Neural cell (in vitro differentiated cells): ENCODE data around the gene GRB7. TPM values are rescaled to one million over a fixed set of nuclear protein-coding genes. Genes with fewer than 3 reads are reported as not detected.

Experiments
- H2AFZ ChIP-seq: fragments of 200-600, 300-800 bp; sonication (generic), shearing (Covaris generic); 2 replicates; pipeline ENCODE4 v1.6.0; 2014; ENCODE audit warnings: low read depth, mild to moderate bottlenecking, antibody characterized with exemption, low read length, moderate library complexity
- H3F3A ChIP-seq: fragments of 200-600 bp; shearing (Covaris generic); 2 replicates; pipeline ENCODE4 v1.6.1; 2016; ENCODE audit warnings: mild to moderate bottlenecking, moderate library complexity, mixed read lengths, antibody characterized with exemption, low read length; ENCODE audit not compliant: insufficient read depth, poor library complexity, severe bottlenecking
- H3K27ac ChIP-seq: fragments of 200-600, 300-800 bp; sonication (generic), shearing (Covaris generic); 2 replicates; pipeline ENCODE4 v1.5.1; 2014; ENCODE audit warnings: mild to moderate bottlenecking, low read length, moderate library complexity
- H3K27me3 ChIP-seq: fragments of 300-800, 200-600 bp; sonication (generic), shearing (Covaris generic); 2 replicates; pipeline ENCODE4 v1.6.0; 2014; ENCODE audit warnings: mild to moderate bottlenecking, low read depth, low read length, moderate library complexity; ENCODE audit not compliant: insufficient read depth
- H3K36me3 ChIP-seq: fragments of 300-800, 200-600 bp; sonication (generic), shearing (Covaris generic); 2 replicates; pipeline ENCODE4 v1.5.1; 2014; ENCODE audit warnings: mild to moderate bottlenecking, antibody characterized with exemption, low read length, moderate library complexity; ENCODE audit not compliant: insufficient read depth
- H3K4me2 ChIP-seq: fragments of 300-800, 200-600 bp; sonication (generic), shearing (Covaris generic); 2 replicates; pipeline ENCODE4 v1.6.0; 2014; ENCODE audit warnings: mild to moderate bottlenecking, low read length
- H3K4me3 ChIP-seq: fragments of 300-800, 200-600 bp; sonication (generic), shearing (Covaris generic); 2 replicates; pipeline ENCODE4 v1.5.1; 2014; ENCODE audit warnings: mild to moderate bottlenecking, low read length, moderate library complexity
- H3K79me2 ChIP-seq: fragments of 200-600 bp; shearing (Covaris generic); replicated peaks from 2 replicates; pipeline ENCODE4 v1.6.0; 2014; ENCODE audit warnings: mild to moderate bottlenecking, low read length, moderate library complexity; ENCODE audit not compliant: insufficient read depth
- H3K9ac ChIP-seq: fragments of 300-800, 200-600 bp; sonication (generic), shearing (Covaris generic); 2 replicates; pipeline ENCODE4 v1.6.1; 2016; ENCODE audit warnings: mild to moderate bottlenecking, low read length, mixed read lengths
- H3K9me2 ChIP-seq: fragments of 200-600 bp; shearing (Covaris generic); 2 replicates; pipeline ENCODE4 v1.6.1; 2016; ENCODE audit warnings: mild to moderate bottlenecking, low read length, mixed read lengths; ENCODE audit not compliant: insufficient read depth
- H3K9me3 ChIP-seq: fragments of 200-600, 300-800 bp; sonication (generic), shearing (Covaris generic); 2 replicates; pipeline ENCODE4 v1.6.1; 2016; ENCODE audit warnings: mild to moderate bottlenecking, mixed run types, low read length, moderate library complexity, mixed read lengths
- H4K20me1 ChIP-seq: fragments of 200-600 bp; shearing (Covaris generic); 2 replicates; pipeline ENCODE4 v1.6.1; 2016; ENCODE audit warnings: mild to moderate bottlenecking, mixed run types; ENCODE audit not compliant: insufficient read depth
- CTCF ChIP-seq: fragments of 450-650 bp; IDR thresholded peaks from 2 replicates; pipeline ENCODE4 v1.5.1; 2014; ENCODE audit warnings: antibody characterized with exemption, mild to moderate bottlenecking, moderate library complexity; ENCODE audit not compliant: poor library complexity, severe bottlenecking
- EP300 ChIP-seq: fragments of 450-650 bp; conservative IDR thresholded peaks from 2 replicates; pipeline ENCODE4 v1.6.1; 2014; ENCODE audit warnings: antibody characterized with exemption, mild to moderate bottlenecking, moderate library complexity; ENCODE audit not compliant: poor library complexity, severe bottlenecking
- EZH2 ChIP-seq: fragments of 200-600, 300-800 bp; shearing (Covaris generic), sonication (generic); IDR thresholded peaks from 2 replicates; pipeline ENCODE4 v1.6.1; 2014; ENCODE audit warnings: antibody characterized with exemption, low read length, borderline replicate concordance, mild to moderate bottlenecking; ENCODE audit not compliant: insufficient read depth, poor library complexity, severe bottlenecking
- MXI1 ChIP-seq: fragments of 450-650 bp; conservative IDR thresholded peaks from 2 replicates; pipeline ENCODE4 v1.6.1; 2014; ENCODE audit warnings: antibody characterized with exemption, mild to moderate bottlenecking; ENCODE audit not compliant: poor library complexity, severe bottlenecking
- POLR2AphosphoS5 ChIP-seq: IDR thresholded peaks from 2 replicates; pipeline ENCODE4 v1.6.1; 2012
- RAD21 ChIP-seq: fragments of 450-650 bp; conservative IDR thresholded peaks from 2 replicates; pipeline ENCODE4 v1.6.1; 2014; ENCODE audit warnings: antibody characterized with exemption, mild to moderate bottlenecking, moderate library complexity
- REST ChIP-seq: IDR thresholded peaks from 2 replicates; pipeline ENCODE4 v1.6.1; 2012; ENCODE audit warnings: borderline replicate concordance
- SMC3 ChIP-seq: fragments of 450-650 bp; conservative IDR thresholded peaks from 2 replicates; pipeline ENCODE4 v1.6.1; 2014; ENCODE audit warnings: antibody characterized with exemption, mild to moderate bottlenecking, moderate library complexity; ENCODE audit not compliant: poor library complexity
- TAF1 ChIP-seq: IDR thresholded peaks from 2 replicates; pipeline ENCODE4 v1.6.1; 2012; ENCODE audit warnings: low read depth
- polyA plus RNA-seq: library from polyadenylated mRNA; depleted of rRNA; stranded (reverse); fragments of >200 nt; gene quantifications from 2 replicates; pipeline ENCODE4 v1.2.3, GENCODE V29; 2014

Gene GRB7
- polyA plus RNA-seq, 1 donor from 2014 or later, result not detected

DNA sequence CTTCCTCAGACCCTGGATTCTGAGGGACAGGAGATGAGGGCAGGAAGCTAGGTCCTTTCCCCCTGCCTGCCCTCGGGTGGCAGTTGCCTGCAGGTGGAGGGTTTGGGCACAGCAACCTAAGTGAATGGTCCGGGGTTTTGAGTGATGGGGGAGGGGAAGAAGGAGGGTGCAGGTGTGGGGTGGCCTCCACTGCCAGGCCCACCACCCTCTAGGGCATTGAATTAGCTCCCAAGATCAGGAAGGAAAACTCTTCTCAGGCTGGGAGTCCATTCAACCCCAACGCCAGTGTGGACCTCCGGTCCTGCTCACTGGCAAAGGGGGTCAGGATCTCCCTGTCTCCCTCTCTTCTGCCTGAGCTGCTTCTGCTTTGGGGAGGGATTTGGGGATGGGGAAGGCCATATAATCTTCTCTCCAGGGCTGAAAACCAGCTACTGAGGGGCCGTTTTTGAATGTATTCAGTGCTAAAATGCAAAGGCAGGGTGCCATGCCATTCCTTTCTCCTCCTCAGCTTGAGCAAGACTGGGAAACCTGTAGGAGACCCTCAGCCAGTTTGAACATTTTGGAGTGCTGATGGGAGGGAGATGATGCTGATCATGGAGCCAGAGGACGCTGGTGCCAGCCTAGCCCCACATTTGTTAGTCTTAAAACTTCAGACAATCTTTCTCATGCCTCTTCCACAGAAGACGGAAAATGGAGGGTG, 18.8 kb downstream of the GRB7 start:
- TF ChIP-seq SMC3 (no peak), RAD21 (no peak), POLR2AphosphoS5 (no peak), CTCF (no peak), EZH2 (no peak), EP300 (no peak), TAF1 (no peak)
- H3K9ac ChIP-seq, result no peak overlapping the region
- no peaks in the 10 kb centered on the region for H3K36me3 ChIP-seq
- H3K79me2 ChIP-seq, result no peaks in the 10 kb centered on the region
- no peaks in the 10 kb centered on the region for H3K9me2 ChIP-seq
- no peaks in the 10 kb centered on the region for H3K27me3 ChIP-seq
- H2AFZ ChIP-seq, result no peak overlapping the region
- H3K4me3 ChIP-seq, result no peak overlapping the region
- no peak overlapping the region for H3K27ac ChIP-seq
- no peaks in the 10 kb centered on the region for H4K20me1 ChIP-seq
- H3F3A ChIP-seq, result no peaks in the 10 kb centered on the region
- H3K9me3 ChIP-seq, result no peaks in the 10 kb centered on the region
- H3K4me2 ChIP-seq, result no peak overlapping the region

- Histone ChIP-seq H2AFZ (no peak overlapping the region), H3K79me2 (no peaks in the 10 kb centered on the region), H3K27me3 (no peaks in the 10 kb centered on the region), H4K20me1 (no peaks in the 10 kb centered on the region), H3K36me3 (no peaks in the 10 kb centered on the region), H3K4me3 (no peak overlapping the region), H3K27ac (no peak overlapping the region), H3K9ac (no peak overlapping the region), H3F3A (no peaks in the 10 kb centered on the region), H3K9me2 (no peaks in the 10 kb centered on the region), H3K4me2 (no peak overlapping the region), H3K9me3 (no peaks in the 10 kb centered on the region)
- TF ChIP-seq MXI1 (no peak), EZH2 (no peak), EP300 (no peak), TAF1 (no peak), RAD21 (no peak), CTCF (no peak), REST (no peak), POLR2AphosphoS5 (no peak), SMC3 (no peak)
Measured at GRCh38 chr17:39757176-39757662, 19.5 kb downstream of the GRB7 start.
